ENCODE results near the gene UBA5.
A peak's percentile ranks its signal among the peaks of the same experiment; 100 is the strongest.

UBA5 gene

DNA sequence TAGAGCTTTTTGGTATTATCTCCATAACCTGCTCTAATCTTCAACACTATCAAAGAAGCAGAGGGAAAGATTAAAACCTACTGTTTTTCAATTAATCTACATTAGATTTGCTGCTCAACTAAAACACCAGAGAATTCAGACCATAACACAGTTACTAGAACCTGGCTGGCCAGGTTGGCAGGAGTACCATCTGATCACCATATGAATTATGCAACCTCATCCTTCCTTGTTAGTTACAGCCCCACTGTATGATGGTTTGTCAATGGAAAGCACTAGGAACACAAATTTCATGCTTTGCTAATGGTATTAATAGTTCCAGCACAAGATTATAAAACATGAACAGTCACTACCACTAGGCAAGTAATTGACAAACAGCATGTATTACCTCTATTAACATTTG is 56.2 kb downstream of the UBA5 start:
- no peak for DNase-seq (ENCODE audit: low spot score)

DNA sequence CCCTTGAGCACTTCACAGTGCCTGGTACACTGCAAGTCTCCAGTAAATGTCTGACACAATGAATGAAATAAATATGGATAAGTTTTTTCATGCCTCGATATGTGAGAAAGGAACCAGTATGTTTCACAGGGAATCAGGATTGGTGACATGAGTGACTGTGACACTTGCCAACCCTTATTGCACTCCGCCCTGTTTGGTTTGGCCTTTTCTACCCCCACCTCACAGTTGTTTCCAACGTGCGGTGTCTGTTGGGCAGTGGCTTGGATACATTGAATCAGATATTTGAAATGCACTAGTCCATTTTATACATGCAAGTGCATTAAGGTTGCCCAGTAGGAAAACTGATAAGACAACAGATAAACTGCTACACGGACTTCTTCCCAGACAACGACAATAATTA is 60.1 kb downstream of the UBA5 start:
- no peak for DNase-seq (ENCODE audit: low spot score)

DNA sequence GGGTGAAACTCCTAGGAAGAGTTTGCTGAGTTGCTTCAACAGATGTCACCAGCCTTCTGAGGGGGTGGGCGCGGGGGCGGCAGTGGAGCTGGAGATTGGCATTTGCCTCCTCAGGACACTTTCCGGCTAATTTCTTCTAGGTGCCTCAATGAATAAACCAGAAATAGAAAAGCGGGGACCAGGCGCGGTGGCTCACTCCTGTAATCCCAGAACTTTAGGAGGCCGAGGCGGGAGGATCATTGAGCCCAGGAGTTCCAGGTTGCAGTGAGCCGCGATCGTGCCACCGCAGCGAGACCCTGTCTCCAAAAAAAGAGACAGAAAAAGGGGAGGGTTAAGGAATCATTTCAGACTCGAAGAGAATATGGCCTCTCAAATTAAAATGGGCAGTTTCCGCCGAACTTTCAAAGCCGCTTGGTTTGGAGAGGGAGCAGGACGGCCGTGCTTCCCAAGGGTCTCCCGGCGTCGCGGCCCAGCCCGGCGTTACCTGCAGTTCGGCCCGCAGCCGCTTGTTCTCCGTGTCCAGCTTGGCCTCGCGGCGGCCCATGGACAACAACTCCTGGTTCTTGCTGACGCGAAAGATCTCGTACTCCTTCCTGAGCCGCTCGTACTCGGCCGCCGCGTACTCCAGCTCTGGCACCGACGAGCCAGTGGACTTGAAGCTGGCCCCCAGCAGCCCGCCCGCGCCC is 61.5 kb downstream of the UBA5 start:
- no peak for DNase-seq (ENCODE audit: low spot score)

DNA sequence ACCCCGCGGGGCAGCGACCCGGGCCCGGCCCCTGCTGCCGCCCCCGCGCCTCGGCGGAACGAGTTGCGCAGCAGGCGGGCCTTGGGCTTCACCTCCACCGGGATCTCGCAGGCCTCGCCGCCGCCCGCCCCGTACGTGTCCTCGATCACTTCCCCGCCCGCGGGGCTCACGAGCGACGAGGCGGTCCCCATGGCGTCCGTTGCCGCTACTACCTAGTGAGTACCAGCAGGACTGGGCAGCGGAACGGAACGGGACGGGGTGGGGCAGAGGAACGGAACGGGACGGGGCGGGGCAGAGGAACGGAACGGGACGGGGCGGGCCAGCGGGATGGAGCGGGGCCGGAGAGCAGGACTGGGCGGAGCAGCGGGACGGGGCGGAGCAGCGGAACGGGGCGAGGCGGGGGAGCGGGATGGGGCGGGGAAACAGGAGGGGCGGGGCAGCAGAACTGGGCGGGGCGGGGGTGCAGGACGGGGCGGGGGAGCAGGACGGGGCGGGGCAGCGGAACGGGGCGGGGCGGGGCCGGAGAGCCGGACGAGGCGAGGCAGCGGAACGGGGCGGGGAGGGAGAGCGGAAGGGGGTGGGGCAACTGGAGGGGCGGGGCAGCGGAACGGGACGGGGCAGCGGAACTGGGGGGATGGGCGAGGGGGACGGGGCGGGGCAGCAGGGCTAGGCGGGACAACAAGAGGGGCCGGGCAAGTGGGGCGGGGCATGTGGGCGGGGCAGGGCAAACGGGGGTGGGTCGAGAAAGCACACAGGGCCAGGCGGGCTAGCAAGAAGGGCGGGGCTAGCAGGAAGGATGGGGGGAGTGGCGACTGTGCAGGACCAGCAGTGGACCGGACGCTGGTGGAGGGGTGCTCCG is 62.3 kb downstream of the UBA5 start, which contains the start of gene NPHP3:
NPHP3 (minus strand) TSS at position 245 of the 859 bp plus-strand sequence; CDS start at position 191, 54 bp downstream.
- DNase-seq (ENCODE audit: low spot score) = peak; percentile 96

DNA sequence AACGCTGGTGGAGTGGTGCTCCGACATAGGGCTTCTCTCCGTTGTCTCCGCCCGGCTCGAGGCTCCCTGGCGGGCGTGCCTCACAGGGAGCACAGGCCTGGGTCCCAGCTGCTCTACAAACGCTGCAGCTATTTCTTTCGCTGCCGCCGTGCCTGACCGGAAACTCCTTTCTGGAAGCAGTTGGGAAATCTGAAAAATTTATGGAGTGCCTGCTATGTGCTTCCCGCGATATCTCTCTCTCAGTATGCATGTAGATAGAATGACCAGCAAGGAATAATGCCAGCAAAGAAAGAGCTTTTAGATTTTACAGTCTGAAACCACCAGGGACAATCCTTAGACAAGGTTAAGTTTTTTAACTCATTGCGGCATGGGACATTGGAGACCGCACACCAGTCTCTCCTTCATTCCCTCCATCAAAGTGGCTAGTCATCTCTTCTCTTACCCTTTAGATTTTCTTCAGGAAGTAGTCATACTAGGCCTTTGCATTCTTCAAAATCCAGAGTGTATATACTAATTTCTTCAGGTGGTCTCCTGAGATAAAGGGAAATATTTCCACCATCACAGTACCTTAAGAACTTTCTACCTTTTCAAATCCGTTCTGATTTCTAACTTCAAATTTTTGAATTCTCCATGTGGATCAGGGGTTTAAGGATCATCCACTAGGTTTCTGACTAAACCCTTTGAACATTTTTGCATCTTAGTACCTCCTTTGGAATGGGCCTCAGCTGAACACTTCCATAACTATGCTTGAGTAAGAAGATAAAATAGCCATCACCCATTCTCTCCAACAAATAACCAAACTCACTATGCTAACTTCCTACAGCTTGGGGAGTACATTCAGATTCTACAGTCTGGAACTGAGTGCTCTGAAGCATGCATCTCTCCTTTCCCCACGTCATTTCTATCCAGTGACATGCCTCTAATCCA is 63.2 kb downstream of the UBA5 start:
- no peak for DNase-seq (ENCODE audit: low spot score)

DNA sequence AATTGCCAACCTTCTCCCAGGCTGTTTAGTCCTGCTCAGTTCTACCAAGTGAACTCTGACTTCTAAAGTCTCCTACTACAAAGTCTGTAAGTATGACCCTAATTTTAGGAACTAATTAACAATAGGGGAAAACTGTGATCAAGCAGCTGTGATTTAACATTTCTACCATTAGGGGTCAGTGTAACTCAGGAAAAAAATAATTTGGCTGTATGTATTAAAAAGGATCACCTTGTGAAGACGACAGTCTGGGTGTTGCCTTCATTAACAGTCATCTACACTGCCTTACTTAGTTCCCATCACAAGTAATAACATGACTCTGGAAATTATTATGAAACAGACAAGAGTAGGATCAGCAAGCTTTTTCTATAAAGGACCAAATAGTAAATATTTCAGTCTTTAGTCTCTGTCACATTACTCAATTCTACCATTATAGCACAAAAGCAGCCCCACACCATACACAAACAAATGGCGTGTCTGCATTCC is 66.3 kb downstream of the UBA5 start:
- peak; percentile 80 for DNase-seq (ENCODE audit: low spot score)

Data from CD4-positive, alpha-beta T cell treated with Interleukin-2 at 100 ng/mL for 4 hours (primary cell).